Hepatocyte (in vitro differentiated cells): ENCODE measurements around the gene ATP6V0A1. TPM values are rescaled to one million over a fixed set of nuclear protein-coding genes. Genes with fewer than 3 reads are reported as not detected.

Source experiments
- DNase-seq: peaks from one replicate; pipeline ENCODE4 v3.0.0-alpha.2; 2016; ENCODE audit warnings: low spot score
- H2AFZ ChIP-seq: fragments of 200-600 bp; sonication (generic); 2 replicates; pipeline ENCODE4 v1.6.0; 2016; ENCODE audit warnings: antibody characterized with exemption, mild to moderate bottlenecking
- H3K27ac ChIP-seq: fragments of 200-600 bp; sonication (generic); 2 replicates; pipeline ENCODE4 v1.5.1; 2016; ENCODE audit warnings: mild to moderate bottlenecking
- H3K27me3 ChIP-seq: fragments of 200-600 bp; sonication (generic); 2 replicates; pipeline ENCODE4 v1.6.1; 2016
- H3K36me3 ChIP-seq: fragments of 200-600 bp; sonication (generic); replicated peaks from 2 replicates; pipeline ENCODE4 v1.5.1; 2016; ENCODE audit warnings: low read depth; ENCODE audit not compliant: insufficient read depth
- H3K4me1 ChIP-seq: fragments of 200-600 bp; sonication (generic); 2 replicates; pipeline ENCODE4 v1.5.1; 2016; ENCODE audit warnings: mild to moderate bottlenecking, moderate library complexity; ENCODE audit not compliant: insufficient read depth
- H3K4me2 ChIP-seq: fragments of 200-600 bp; sonication (generic); 2 replicates; pipeline ENCODE4 v1.6.0; 2016
- H3K4me3 ChIP-seq: fragments of 200-600 bp; sonication (generic); 2 replicates; pipeline ENCODE4 v1.5.1; 2016; ENCODE audit warnings: mild to moderate bottlenecking
- H3K79me2 ChIP-seq: fragments of 200-600 bp; sonication (generic); 2 replicates; pipeline ENCODE4 v1.6.0; 2017; ENCODE audit warnings: mild to moderate bottlenecking
- H3K9me2 ChIP-seq: fragments of 200-600 bp; sonication (generic); replicated peaks from 2 replicates; pipeline ENCODE4 v1.6.0; 2017; ENCODE audit warnings: mild to moderate bottlenecking; ENCODE audit not compliant: insufficient read depth
- H3K9me3 ChIP-seq: fragments of 200-600 bp; sonication (generic); 2 replicates; pipeline ENCODE4 v1.5.1; 2016; ENCODE audit warnings: low read depth, mild to moderate bottlenecking
- H4K20me1 ChIP-seq: fragments of 200-600 bp; sonication (generic); 2 replicates; pipeline ENCODE4 v1.6.0; 2016; ENCODE audit warnings: mild to moderate bottlenecking; ENCODE audit not compliant: insufficient read depth, poor library complexity, severe bottlenecking
- EZH2 ChIP-seq: fragments of 200-600 bp; sonication (generic); IDR thresholded peaks from 2 replicates; pipeline ENCODE4 v1.6.1; 2016; ENCODE audit warnings: antibody characterized with exemption, mild to moderate bottlenecking, borderline replicate concordance
- EZH2phosphoT487 ChIP-seq: fragments of 200-600 bp; sonication (generic); IDR thresholded peaks from one replicate; pipeline ENCODE4 v1.6.1; 2018; ENCODE audit warnings: antibody characterized with exemption, mild to moderate bottlenecking, low read depth, moderate library complexity; ENCODE audit not compliant: unreplicated experiment, severe bottlenecking
- WGBS: methylation state at CpG from one replicate; pipeline ENCODE4 v1.1.6; 2016; ENCODE audit warnings: low lambda C conversion rate; ENCODE audit errors: missing lambda C conversion rate; 5-methylcytosine and 5-hydroxymethylcytosine counted together
- polyA plus RNA-seq: library from polyadenylated mRNA; unstranded; fragments of >200 nt; fragmentation: Nextera tagmentation; extraction: Ambion mirVana; gene quantifications from 2 replicates; pipeline ENCODE4 v1.2.1, GENCODE V29; 2016
- total RNA-seq: library from RNA; depleted of rRNA; stranded (reverse); fragments of >200 nt; gene quantifications from 2 replicates; pipeline ENCODE4 v1.2.3, GENCODE V29; 2014
- TF ChIP-seq, protein P1 (sequence below): fragments of 200-600 bp; sonication (generic); IDR thresholded peaks from 2 replicates; pipeline ENCODE4 v1.5.1; 2016; ENCODE audit warnings: antibody characterized with exemption, mild to moderate bottlenecking; ENCODE audit not compliant: poor library complexity

ATP6V0A1 gene
- total and polyA plus RNA-seq, 2 experiments from 2014 or later: 63.4 to 71.4 TPM

DNA sequence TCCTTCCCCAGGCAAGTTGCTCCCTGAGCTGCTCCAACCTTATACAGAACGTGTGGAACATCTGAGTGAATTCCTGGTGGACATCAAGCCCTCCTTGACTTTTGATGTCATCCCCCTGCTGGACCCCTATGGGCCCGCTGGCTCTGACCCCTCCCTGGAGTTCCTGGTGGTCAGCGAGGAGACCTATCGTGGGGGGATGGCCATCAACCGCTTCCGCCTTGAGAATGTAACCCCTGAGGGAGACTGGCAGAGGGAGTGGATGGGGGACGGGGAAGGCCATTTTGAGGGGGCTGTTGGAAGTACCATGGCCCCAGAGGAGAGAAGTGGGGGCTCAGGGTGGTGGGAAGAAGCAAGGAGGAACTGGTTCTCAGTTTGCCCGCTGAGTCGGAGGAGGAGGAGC lies 105.3 kb downstream of the ATP6V0A1 start:
- H3K4me2 ChIP-seq: peak overlapping the region; percentile 87
- 89% methylated on average over 8 of the region's 9 CpGs for WGBS
- H3K4me3 ChIP-seq: no peak overlapping the region
- no peak for DNase-seq
- peaks cover 49% of the 10 kb centered on the region for H3K79me2 ChIP-seq
- TF ChIP-seq EZH2: no peak
- TF ChIP-seq EZH2phosphoT487: no peak
- no peaks in the 10 kb centered on the region for H4K20me1 ChIP-seq
- no peaks in the 10 kb centered on the region for H3K27me3 ChIP-seq
- no peaks in the 10 kb centered on the region for H3K36me3 ChIP-seq
- H3K4me1 ChIP-seq: peaks cover 19% of the 10 kb centered on the region
- no peaks in the 10 kb centered on the region for H3K9me2 ChIP-seq
- H3K9me3 ChIP-seq: no peaks in the 10 kb centered on the region
- H3K27ac ChIP-seq: no peak overlapping the region
- H2AFZ ChIP-seq: no peak overlapping the region

DNA sequence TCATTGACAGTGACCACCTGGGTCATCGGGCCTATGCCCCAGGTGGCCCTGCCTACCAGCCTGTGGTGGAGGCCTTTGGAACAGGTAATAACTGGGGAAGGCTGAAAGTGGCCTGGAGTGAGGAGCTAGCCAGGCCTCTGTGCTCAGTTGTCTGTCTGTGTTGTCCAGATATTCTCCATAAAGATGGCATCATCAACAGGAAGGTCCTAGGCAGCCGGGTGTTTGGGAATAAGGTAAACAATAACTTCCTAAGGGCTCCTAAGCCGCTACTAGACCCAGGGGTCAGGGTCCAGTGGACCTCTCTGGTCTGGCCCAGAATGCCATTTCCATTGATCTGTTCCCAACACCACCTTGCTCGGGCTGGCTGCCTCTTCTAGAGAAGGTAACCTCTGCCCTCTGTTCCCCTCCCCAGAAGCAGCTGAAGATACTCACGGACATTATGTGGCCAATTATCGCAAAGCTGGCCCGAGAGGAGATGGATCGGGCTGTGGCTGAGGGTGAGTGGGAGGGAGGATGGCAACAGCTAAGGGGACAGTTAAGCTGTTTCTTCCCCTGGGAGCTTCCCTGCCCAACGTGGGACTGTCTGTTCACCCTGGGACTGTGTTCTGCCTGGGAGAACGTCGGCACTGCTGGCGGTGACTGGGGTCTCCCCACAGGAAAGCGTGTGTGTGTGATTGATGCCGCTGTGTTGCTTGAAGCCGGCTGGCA lies 106.3 kb downstream of the ATP6V0A1 start:
- H3K9me3 ChIP-seq: no peaks in the 10 kb centered on the region
- 92% methylated on average over 15 of the region's 15 CpGs for WGBS
- H3K27ac ChIP-seq: peak overlapping the region; percentile 3
- no peak overlapping the region for H3K4me3 ChIP-seq
- no peaks in the 10 kb centered on the region for H3K9me2 ChIP-seq
- no peaks in the 10 kb centered on the region for H3K36me3 ChIP-seq
- peaks cover 19% of the 10 kb centered on the region for H3K4me1 ChIP-seq
- no peak for TF ChIP-seq EZH2
- H4K20me1 ChIP-seq: no peaks in the 10 kb centered on the region
- no peaks in the 10 kb centered on the region for H3K27me3 ChIP-seq
- DNase-seq: no peak
- H2AFZ ChIP-seq: no peak overlapping the region
- peaks cover 56% of the 10 kb centered on the region for H3K79me2 ChIP-seq
- no peak overlapping the region for H3K4me2 ChIP-seq

DNA sequence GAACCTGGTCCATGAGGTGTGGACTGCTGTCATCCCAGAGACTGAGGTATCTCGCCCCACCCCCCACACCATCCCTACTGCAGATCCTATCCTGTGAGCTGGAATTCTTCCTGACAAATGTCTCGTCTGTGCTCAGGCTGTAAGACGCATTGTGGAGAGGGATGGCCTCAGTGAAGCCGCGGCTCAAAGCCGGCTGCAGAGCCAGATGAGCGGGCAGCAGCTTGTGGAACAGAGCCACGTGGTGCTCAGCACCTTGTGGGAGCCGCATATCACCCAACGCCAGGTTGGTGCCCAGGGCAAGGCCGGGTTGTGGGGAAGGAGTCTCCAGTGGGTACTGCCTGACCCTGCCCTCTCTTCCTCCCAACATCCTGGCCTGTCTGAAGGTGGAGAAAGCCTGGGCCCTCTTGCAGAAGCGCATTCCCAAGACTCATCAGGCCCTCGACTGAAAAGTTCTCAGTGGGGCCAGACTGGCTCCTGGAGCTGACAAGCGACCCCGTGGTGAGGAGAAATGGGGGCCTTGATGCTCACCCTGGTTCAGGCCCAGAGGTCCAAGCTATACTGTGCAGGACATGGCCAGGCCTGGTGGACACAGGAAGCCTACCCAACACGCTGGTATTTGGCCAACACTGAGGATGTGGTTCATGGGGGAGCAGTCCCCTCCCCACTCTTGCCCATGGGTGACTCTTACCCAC lies 107.0 kb downstream of the ATP6V0A1 start:
- H3K36me3 ChIP-seq: no peaks in the 10 kb centered on the region
- H3K4me2 ChIP-seq: no peak overlapping the region
- no peak overlapping the region for H2AFZ ChIP-seq
- H3K79me2 ChIP-seq: peaks cover 60% of the 10 kb centered on the region
- peak overlapping the region; percentile 93 for H3K27ac ChIP-seq
- no peaks in the 10 kb centered on the region for H3K27me3 ChIP-seq
- no peaks in the 10 kb centered on the region for H4K20me1 ChIP-seq
- no peak for DNase-seq
- WGBS: 96% methylated on average over 16 of the region's 16 CpGs
- no peaks in the 10 kb centered on the region for H3K9me3 ChIP-seq
- no peak overlapping the region for H3K4me3 ChIP-seq
- no peak for TF ChIP-seq EZH2phosphoT487
- TF ChIP-seq, protein P1, sequence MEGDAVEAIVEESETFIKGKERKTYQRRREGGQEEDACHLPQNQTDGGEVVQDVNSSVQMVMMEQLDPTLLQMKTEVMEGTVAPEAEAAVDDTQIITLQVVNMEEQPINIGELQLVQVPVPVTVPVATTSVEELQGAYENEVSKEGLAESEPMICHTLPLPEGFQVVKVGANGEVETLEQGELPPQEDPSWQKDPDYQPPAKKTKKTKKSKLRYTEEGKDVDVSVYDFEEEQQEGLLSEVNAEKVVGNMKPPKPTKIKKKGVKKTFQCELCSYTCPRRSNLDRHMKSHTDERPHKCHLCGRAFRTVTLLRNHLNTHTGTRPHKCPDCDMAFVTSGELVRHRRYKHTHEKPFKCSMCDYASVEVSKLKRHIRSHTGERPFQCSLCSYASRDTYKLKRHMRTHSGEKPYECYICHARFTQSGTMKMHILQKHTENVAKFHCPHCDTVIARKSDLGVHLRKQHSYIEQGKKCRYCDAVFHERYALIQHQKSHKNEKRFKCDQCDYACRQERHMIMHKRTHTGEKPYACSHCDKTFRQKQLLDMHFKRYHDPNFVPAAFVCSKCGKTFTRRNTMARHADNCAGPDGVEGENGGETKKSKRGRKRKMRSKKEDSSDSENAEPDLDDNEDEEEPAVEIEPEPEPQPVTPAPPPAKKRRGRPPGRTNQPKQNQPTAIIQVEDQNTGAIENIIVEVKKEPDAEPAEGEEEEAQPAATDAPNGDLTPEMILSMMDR: no peak
- TF ChIP-seq EZH2: no peak
- H3K4me1 ChIP-seq: peaks cover 19% of the 10 kb centered on the region
- no peaks in the 10 kb centered on the region for H3K9me2 ChIP-seq

DNA sequence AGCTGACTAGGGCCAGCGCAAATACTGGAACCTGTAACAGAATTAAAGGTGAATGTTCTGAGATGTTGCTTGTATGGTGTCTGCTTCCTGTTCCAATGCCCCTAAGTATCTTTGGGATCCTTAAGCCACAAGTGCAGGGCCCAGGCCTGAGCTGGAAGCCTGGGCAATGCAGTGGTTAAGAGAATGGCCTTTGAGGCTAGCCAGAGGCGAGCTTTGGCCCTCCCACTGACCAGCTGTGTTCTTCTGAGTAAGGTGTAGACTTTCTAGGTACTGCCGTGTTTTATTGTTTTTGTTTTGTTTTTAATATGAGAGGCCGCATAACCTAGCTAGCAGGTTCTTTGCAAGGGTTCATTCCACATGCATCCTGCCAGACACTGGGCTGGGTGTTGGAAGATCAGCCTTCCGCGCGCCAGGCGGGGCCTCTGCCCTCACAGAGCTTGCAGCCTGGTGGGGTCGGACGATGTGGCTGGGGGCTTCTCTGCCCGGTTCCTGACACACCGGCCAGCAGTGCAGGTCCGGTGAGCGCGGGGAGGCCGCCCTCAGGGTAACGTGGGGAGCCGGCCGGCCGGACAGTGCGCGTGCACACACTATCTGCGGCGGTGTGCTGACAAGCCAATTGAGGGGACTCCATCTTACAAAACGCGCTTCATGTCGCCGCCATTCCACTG lies 107.7 kb downstream of the ATP6V0A1 start:
- no peaks in the 10 kb centered on the region for H3K9me3 ChIP-seq
- 67% methylated on average over 28 of the region's 28 CpGs for WGBS
- H3K79me2 ChIP-seq: peaks cover 59% of the 10 kb centered on the region
- DNase-seq: no peak
- peak overlapping the region; percentile 80 for H2AFZ ChIP-seq
- H3K4me1 ChIP-seq: peaks cover 19% of the 10 kb centered on the region
- no peaks in the 10 kb centered on the region for H3K9me2 ChIP-seq
- H3K36me3 ChIP-seq: no peaks in the 10 kb centered on the region
- peak overlapping the region; percentile 96 for H3K4me2 ChIP-seq
- no peak overlapping the region for H3K4me3 ChIP-seq
- no peaks in the 10 kb centered on the region for H4K20me1 ChIP-seq
- no peaks in the 10 kb centered on the region for H3K27me3 ChIP-seq
- TF ChIP-seq EZH2phosphoT487 (no peak), EZH2 (no peak)
- TF ChIP-seq, protein P1: no peak
- peak overlapping the region; percentile 93 for H3K27ac ChIP-seq
